GM15510 (cell line): Measurements from ENCODE around the gene TRIM10.

Experiments
- POLR2A ChIP-seq: IDR thresholded peaks from 3 replicates; pipeline ENCODE4 v1.6.1; 2011; ENCODE audit warnings: borderline replicate concordance; ENCODE audit not compliant: insufficient read length; ENCODE audit errors: extremely low read depth

The TRIM10 gene

DNA sequence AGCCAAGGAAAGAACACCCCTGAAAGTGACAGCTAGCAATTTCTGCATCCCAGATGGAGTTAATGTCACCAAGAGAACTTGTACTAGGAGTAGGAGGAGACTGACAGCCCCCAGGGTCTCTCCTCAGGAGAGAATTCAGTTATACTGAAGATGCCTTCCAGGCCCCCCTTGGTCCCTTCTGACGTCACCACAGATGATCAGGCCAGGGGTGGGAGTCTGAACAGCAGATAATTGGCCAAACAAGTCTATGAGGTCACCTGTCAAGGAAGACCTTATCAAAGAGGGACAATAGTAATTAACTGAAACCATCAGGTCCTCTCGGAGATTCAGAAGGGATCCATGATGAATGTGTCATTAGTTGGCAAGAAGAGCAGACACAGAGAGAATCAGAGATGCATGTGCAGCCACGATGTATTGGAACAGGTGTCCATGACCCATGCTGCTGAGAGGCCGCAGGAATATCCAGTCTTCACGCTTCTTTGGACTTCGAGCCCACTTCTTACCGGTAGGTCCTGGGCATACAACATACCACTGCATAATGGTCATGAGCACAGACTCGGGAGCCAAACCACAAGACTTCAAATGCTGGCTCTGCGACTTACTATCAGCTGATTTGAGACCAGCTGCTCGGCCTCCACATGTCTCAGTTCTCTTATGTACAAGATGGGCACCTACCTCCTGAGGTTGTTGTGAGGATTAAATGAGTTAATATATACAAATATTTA lies 10.2 kb downstream of the TRIM10 start:
- TF ChIP-seq POLR2A: no peak

GRCh38 chr6:30149858-30150550 lies 11.0 kb downstream of the TRIM10 start:
- no peak for TF ChIP-seq POLR2A

- TF ChIP-seq POLR2A: no peak
Measured at GRCh38 chr6:30149234-30149633, 11.8 kb downstream of the TRIM10 start.

- no peak for TF ChIP-seq POLR2A
Measured at GRCh38 chr6:30147096-30147495, 13.9 kb downstream of the TRIM10 start.

DNA sequence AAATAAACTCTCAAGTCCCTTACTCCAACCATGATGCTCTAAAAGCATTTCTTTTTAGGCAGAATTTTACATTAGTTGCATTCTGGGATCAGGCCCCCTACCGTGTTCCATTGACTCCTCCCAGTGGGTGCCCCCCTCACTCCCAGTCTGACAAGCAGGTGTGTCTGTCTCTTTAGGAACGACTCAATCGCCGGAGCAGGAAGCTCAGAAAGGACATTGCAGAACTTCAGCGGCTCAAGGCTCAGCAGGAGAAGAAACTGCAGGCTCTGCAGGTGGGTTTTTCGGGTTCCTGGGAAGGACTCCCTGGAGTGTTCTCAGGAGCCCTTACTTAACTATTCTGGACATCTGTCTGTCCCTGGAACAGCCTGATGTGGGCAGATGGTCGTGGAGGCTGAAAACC lies 15.2 kb downstream of the TRIM10 start:
- no peak for TF ChIP-seq POLR2A

GRCh38 chr6:30144811-30145210 lies 16.2 kb downstream of the TRIM10 start:
- TF ChIP-seq POLR2A: no peak

DNA sequence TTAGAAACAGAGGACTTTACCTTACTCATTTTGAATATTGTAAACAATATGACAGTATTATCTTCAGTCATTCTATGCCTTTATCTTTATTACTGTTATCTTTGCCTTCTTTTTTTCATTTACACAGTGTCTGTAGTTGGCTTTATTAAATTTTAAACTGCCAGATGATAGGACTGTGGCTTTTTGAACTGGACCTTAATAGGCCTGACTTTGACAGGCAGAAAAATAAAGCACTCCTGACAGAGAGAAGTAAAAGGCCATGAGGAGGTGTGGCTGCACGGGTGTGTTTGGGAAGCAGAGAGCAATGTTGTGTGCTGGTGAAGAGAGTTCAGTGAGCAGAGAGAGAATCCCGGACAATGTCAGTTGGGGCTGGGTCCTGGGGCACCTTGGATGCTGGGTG lies 17.2 kb downstream of the TRIM10 start:
- TF ChIP-seq POLR2A: no peak

DNA sequence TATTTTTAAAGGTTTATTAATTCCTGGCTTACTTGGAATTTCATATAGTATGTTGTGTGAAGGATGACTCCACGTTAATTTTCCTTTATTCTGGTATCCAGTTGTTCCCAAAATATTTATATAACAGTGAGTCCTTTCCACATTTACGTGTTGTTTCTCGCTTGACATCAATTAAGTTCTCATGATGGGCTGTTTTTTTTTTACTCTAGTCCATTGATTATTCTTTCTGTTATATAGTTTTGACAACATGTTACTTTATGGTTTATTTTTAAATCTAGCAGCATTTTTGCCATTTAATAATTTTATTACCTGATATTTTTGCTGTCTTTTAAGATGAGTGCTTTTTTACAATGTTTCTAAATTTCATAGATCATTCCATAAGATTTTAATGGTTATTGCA lies 18.3 kb downstream of the TRIM10 start:
- no peak for TF ChIP-seq POLR2A

- TF ChIP-seq POLR2A: no peak
Measured at GRCh38 chr6:30136570-30137286, 24.3 kb downstream of the TRIM10 start.

GRCh38 chr6:30135757-30136156 lies 25.3 kb downstream of the TRIM10 start, which contains the start of gene TRIM40:
Gene TRIM40 (plus strand): TSS chr6:30136140. CDS start chr6:30137037, 897 bp downstream.
- no peak for TF ChIP-seq POLR2A

- no peak for TF ChIP-seq POLR2A
Measured at GRCh38 chr6:30135147-30135546, 25.9 kb downstream of the TRIM10 start.

DNA sequence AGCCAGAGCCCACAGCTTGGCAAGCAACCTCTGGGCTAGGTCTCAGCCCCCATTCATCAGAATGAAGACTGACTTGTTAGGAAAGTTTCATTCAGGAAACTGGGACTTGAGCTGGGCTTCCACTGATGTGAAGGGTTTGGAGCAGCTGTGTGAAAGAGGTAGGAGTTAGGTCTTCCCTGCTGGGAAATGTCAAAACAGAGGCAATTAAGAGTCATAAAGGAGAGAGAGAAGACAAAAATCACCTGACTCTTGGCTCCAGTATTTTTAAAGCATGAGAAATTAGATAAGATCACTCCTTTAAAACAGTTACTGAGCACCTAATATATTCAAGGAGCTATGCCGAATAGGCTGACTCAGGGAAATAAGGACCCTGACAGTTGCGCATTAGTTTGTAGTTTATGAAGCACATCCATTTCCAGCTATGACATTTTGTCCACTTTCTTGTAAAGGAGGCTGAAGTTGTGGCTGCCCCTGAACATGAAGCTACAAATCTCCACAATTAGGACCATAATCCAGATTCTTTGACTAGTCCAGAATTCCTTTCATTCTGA lies 29.0 kb downstream of the TRIM10 start:
- TF ChIP-seq POLR2A: no peak

DNA sequence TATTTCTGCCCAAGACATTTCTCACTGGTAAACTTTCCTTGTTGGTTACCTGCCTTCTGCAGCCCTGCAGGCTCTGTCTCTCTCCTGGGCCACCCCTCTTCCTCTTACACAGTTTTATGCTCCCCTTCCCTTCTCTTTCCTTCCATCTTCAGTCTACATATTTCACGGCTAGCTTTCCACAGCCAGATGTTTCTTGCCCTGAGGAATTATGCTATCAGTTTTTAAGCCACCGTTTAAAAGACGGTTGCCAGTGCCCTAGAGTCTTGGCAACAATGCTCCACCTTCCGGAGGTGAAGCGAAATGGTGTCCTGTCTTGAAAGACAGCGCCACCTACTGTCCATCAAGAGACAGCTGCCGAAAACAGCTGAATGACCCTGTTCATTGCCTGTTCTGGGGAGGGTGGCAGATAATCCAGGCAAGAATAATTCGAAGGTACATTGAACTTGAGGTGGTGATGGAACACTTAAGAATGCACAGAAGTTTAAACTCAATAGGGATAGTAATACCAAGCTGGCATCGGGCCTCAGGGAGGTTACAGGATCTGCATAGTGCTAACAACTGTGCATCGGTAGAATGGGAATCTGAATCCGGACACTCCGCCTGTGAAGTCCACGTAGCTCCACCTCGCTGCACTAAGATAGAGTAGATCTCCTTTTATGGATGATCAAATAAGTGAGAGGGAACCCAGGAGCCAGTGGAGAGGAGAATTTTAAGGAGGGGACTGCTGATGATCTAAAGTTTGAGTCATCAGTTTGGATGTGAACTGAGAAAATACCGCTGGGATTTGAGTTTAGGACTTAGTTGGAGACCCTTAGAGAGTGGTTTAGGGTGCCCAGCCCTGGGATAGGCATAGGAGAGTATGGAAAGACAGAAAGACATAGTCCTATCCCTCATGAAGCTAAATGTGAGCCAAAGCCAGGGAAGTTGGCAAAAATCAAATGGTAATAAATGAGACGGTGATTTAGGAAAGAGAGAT lies 29.8 kb downstream of the TRIM10 start:
- no peak for TF ChIP-seq POLR2A

DNA sequence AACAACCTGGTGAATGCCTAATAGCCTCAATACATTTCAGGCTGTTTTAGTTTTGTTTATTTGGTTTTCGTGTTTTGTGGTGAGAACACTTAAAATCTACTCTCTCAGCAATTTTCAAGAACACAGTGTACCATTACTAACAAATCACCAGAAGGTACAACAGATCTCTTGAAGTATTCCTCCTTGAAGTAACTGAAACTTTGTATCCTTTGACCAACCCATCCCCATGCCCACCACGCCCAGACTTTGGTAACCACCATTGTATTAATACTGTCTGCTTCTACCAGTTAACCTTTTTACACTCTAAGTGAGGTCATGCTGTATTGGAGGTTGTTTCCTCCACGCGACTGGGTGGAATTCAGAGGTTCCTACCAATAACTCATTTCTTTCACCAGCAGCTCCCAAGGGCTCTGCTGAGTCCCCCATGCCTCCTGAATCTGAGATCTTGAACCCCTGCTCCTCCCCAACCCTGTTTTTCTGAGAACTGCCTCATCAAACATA lies 30.8 kb downstream of the TRIM10 start:
- TF ChIP-seq POLR2A: no peak
